CD1c-positive myeloid dendritic cell (primary cell): ENCODE results near the gene WBP11.

Source experiments
- DNase-seq: peaks from one replicate; pipeline ENCODE4 v3.0.0-alpha.2; 2016; ENCODE audit errors: extremely low spot score

Gene WBP11

GRCh38 chr12:14824012-14824634, 20.8 kb upstream of the WBP11 start:
- no peak for DNase-seq

DNA sequence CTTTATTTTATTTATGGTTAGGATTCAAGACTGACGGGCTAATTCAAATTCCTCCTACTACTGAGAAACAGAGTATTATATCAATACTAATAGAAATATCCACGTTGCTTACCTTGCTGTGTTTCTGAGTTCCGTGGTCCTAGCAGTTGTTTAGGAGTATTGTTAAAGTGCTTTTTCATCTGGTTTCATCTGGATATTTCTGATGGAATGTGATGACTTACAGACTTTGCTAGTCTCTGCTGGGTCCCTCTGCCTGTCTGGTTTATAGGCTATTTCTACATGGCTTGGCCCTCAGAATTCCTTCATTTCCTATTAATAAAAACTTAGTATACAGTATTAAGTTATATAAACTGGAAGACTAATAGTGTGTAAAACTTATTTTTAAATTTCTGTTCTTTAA, 10.7 kb upstream of the WBP11 start, which contains the start of gene SMCO3:
Gene SMCO3 (minus strand): TSS at position 169 of the 400 bp plus-strand sequence. CDS start 7,502 bp downstream, outside the sequence.
- no peak for DNase-seq

DNA sequence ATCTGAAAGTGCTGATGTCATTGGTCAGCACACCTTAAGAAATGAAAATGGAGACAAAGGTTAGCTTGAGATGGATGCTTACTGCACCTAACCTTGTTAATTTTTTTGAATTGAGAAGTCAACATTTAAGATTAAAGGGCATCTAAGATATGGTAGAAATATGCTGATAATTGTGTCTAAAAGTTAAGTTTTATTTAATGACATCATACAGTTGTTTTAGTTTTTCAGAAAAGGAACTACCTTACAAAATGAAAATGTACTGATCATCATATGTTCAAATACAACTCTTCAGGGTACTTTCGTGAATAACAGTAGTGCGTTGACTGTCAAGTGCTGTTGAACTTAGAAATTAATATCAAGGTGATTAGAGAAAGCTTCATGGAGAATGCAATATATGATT, 8.2 kb upstream of the WBP11 start:
- no peak for DNase-seq

- no peak for DNase-seq
Measured at GRCh38 chr12:14810953-14811483, 7.7 kb upstream of the WBP11 start.

- no peak for DNase-seq
Measured at GRCh38 chr12:14810167-14810952, 7.1 kb upstream of the WBP11 start.

GRCh38 chr12:14803830-14804160, 517 bp upstream of the WBP11 start:
- DNase-seq = no peak

DNA sequence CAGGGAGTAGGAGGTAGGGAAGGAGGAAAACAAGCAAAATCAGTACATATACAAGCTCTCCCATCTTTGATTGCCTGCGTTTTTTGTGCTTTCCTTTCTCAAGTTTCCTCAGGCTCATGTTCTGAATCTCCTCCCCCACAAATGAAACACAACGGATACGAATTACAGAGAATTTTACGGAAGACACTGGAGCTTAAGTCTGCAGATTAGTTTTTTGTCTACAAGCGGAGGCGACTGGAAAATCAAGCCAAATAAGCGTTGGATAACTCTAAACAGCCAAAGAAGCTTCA, 612 bp downstream of the WBP11 start:
- no peak for DNase-seq

DNA sequence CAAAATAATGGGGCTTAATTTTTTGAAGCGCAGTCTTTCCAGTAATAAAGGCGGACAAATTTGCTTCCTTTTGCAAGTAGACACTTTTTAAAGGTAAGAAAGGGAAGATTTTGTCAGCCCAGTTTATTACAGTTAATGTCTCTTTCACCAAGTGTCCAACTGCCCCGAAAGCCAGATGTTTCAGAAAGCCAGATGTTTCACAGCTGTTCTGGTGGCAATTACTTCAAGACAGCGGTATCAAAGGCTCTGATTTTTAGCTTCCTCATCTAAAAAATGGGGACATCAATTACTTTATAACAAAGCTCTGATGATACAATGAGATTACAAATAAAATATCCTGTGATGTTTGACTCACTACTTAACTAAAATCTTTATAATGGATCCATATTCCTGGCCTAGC, 1.0 kb downstream of the WBP11 start:
- DNase-seq = peak; percentile 15

GRCh38 chr12:14795028-14795448, 8.2 kb downstream of the WBP11 start:
- DNase-seq = no peak

DNA sequence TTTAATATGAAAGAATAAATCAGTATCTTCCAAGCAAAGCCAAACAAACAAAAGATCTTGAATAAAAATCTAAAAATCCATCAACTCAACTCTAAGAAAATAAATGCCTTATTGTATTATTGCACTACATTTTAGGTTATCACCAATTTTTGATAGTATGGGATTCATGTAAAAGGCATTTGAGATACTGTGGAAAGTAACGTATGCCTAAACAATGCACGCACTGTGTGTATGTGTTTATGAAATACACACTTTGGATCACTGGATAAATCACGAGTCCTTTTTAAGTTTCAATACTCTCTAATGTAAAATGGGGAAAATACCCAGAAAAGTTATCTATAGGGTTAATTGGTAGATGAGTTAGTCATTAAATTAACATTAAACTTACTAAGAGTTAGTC, 17.7 kb downstream of the WBP11 start:
- no peak for DNase-seq

DNA sequence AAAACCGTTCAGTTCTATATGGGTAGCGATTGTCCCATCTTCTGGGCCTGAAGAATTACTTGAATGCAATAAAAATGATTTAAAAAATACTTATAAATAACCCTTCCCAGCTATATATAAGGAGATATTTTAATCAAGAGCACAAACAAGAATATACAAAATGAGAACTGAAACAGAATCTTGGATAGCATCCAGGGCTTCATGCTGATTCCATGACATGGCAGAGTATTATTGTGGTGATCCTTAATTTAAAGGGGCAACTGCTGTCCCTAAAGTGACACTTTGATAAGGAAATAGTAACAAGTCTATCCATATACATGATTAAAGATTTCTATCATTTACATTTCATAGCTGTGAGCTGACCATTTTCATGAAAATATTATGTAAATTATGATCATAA, 18.8 kb downstream of the WBP11 start:
- DNase-seq = peak; percentile 45

- DNase-seq = no peak
Measured at GRCh38 chr12:14782756-14783155, 20.5 kb downstream of the WBP11 start.

DNA sequence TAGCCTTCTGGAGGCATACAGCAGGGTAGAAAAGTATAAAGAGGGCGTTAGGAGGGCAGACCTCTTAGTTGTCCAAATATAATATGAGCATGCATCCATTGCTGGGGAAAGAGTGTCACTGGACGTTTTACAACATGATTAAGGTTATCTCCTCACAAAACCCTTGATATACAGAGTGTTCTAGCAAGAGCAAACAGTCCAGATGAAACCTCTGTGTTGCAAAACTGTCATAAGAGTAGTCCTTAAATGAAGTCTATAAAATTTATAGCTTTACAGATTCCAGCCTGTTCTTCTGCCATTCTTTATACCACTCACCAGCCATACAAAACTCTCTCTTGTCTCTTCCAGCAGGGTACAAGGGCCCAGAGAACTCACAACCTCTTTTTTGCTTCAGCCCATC, 21.7 kb downstream of the WBP11 start:
- DNase-seq = no peak

- DNase-seq = no peak
Measured at GRCh38 chr12:14780859-14781258, 22.4 kb downstream of the WBP11 start.

DNA sequence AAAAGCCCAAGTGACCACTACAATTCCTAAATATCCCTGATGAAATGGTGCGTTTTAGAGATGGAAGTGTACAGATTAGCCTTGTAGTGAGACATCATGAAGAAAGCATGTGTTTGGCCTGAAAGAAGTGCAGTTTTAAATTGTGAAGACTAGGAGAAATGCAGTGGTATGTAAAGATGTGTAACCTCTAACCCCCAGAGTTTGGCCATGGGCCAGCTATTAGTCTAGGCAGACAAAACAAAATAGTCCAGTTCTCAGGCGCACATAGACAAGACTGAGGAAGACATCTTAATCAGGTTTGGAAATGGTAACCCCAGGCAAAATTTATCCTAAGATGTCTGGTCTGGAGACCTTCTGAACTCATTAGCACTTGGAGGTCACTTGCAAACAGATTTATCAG, 23.4 kb downstream of the WBP11 start:
- no peak for DNase-seq

DNA sequence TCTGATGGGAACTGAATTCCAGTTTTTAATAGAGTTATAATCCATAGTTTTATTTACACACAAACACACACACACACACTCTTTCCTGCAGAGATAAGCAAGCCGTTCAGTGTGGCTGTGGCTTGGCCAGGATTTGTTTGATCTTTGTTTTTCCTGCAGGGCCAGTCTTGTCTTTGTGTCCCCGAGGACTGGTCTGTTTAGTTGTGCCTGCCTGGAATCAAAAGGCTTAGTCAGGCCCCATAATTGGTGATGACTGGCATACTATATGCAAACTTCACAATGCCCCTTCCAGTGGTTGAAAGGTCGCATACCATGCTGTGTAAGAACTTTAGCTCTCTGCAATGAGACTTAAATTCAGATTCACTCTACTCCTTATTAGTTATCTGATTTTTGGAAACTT, 26.0 kb downstream of the WBP11 start:
- DNase-seq = no peak

DNA sequence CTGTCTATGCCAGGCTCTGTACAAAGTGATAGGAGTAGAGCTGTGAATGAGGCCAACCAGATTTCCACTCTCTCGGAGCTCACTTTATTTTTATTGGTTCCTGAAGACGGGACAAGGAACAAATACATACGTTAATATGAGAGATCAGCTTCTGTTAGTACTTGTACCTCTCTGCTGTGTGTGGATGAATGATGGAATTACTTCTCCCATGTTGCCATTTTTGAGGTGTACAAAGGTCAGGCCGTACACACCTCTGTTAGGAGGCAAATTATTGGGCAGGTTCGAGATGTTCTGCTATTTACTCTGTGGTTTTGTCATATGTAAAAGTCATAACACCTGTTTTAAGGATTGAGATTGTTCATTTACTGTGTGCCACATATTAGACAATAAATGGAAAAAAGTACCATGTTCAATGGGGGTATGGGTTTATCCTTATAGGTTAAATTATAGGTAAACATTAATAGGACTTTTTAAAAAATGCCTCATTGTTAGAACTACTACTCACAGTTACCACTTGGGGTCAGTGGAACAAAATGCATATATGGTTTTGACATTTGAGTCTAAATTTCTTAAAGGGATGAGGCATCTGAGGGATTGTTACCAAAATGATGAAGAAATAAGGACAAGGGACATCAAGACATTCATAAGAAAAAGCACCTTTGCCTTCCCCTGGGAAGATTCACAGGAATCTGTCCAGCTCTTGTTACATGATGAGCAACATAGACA, 26.9 kb downstream of the WBP11 start:
- DNase-seq = no peak

DNA sequence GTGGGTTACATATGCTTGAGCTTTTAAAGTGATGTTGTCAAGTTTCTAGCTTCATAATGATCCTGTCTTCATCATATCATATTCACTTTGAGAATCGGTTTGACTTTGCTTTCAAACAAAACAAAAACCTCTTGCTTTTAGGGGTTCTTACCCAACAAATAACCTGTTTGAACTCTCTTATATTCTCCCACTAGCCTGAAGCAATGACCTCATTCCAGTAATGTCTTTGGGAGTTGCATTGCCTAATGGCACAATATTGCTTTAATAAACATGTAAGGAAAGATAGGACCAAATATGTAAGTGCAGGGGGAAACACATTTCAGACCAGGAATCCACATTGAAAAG, 27.7 kb downstream of the WBP11 start:
- no peak for DNase-seq

GRCh38 chr12:14774906-14775635, 28.2 kb downstream of the WBP11 start:
- DNase-seq = peak; percentile 76

GRCh38 chr12:14774074-14774905, 29.0 kb downstream of the WBP11 start:
- peak; percentile 96 for DNase-seq

DNA sequence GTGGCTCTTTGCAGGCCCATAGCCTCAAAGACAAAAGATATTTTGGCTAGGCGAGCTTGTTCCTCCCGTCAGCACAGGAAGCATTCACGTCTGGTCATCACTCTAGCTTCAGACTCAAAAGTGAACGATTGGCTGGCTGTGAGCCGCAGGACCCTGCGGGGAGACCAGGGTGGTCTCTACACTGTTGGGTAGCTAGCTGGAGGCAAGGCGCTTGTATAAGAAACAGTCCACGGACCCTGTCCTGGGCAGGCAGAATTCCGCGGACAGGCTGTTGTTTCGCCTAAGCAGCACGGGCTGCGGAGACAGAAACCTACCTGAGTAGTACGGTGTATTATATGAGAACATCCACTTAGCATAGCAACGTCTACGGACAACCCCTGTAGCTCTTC, 29.6 kb downstream of the WBP11 start:
- no peak for DNase-seq
